Naive thymus-derived CD8-positive, alpha-beta T cell (primary cell): ENCODE data around the gene PCDHB10. TPM values are rescaled to one million over a fixed set of nuclear protein-coding genes. Genes with fewer than 3 reads are reported as not detected.
"Not testable (repeated sequence)": the region's sequence is repeated elsewhere in the genome, so short reads cannot be mapped to it uniquely, and the experiment has no call there.

ENCODE experiments used
- ATAC-seq, 2 donors: fragments of 150-1000 bp; cut with Tn5 transposase in 1 of 2; sonication (Bioruptor Pico), chemical (Tn5 transposase) in 1 of 2; 1 replicate in 1 of 2; 2 replicates in 1 of 2; pipeline ENCODE4 v1.10.0; 2021; ENCODE audit warnings: mild to moderate bottlenecking in 2 of 2, moderate library complexity in 2 of 2
- POLR2A ChIA-PET: fragments of 350-600 bp; sonication (Branson Sonifier 250); formaldehyde crosslinking; loops from one replicate; lab custom pipeline; 2021; ENCODE audit warnings: antibody characterized with exemption; lab: Charles Lee
- DNase-seq, 10 donors: peaks; one replicate each; pipeline versions ENCODE4 v3.0.0 to v3.0.0-alpha.2; 2020 to 2022
- H3K27ac Mint-ChIP-seq, 10 donors: one replicate each; pipeline ENCODE4 v1.8.0; 2020 to 2022; ENCODE audit warnings: mild to moderate bottlenecking in 10 of 10, mixed read lengths in 10 of 10, moderate library complexity in 4 of 10, inconsistent platforms in 1 of 10
- H3K27me3 Mint-ChIP-seq, 5 donors: one replicate each; pipeline ENCODE4 v1.8.0; 2021 to 2022; ENCODE audit warnings: mixed read lengths in 5 of 5
- H3K36me3 Mint-ChIP-seq, 3 donors: one replicate each; pipeline ENCODE4 v1.8.0; 2020 to 2022; ENCODE audit warnings: mixed read lengths in 3 of 3, mild to moderate bottlenecking in 2 of 3, inconsistent platforms in 1 of 3
- H3K4me1 Mint-ChIP-seq, 4 donors: one replicate each; pipeline ENCODE4 v1.8.0; 2021 to 2022; ENCODE audit warnings: mixed read lengths in 4 of 4
- H3K4me3 Mint-ChIP-seq, 10 donors: one replicate each; pipeline ENCODE4 v1.8.0; 2020 to 2022; ENCODE audit warnings: mild to moderate bottlenecking in 10 of 10, mixed read lengths in 10 of 10, moderate library complexity in 6 of 10, inconsistent platforms in 1 of 10
- H3K9me3 Mint-ChIP-seq, 9 donors: one replicate each; pipeline ENCODE4 v1.8.0; 2020 to 2022; ENCODE audit warnings: mixed read lengths in 9 of 9, mild to moderate bottlenecking in 3 of 9, inconsistent platforms in 1 of 9, moderate library complexity in 1 of 9
- polyA plus RNA-seq, 3 donors: library from polyadenylated mRNA; unstranded; fragments of 300-500 nt; fragmentation: Illumina TruSeq; gene quantifications; one replicate each; pipeline ENCODE4 v1.2.3, GENCODE V29; 2021
- total RNA-seq, 8 experiments: library from RNA in 2 of 8; stranded (reverse) in 2 of 8; gene quantifications; one replicate each; pipeline ENCODE4 v1.2.3 and lab custom pipeline; 2021 to 2026

The PCDHB10 gene
- total and polyA plus RNA-seq, 5 experiments from 2014 or later, result not detected

DNA sequence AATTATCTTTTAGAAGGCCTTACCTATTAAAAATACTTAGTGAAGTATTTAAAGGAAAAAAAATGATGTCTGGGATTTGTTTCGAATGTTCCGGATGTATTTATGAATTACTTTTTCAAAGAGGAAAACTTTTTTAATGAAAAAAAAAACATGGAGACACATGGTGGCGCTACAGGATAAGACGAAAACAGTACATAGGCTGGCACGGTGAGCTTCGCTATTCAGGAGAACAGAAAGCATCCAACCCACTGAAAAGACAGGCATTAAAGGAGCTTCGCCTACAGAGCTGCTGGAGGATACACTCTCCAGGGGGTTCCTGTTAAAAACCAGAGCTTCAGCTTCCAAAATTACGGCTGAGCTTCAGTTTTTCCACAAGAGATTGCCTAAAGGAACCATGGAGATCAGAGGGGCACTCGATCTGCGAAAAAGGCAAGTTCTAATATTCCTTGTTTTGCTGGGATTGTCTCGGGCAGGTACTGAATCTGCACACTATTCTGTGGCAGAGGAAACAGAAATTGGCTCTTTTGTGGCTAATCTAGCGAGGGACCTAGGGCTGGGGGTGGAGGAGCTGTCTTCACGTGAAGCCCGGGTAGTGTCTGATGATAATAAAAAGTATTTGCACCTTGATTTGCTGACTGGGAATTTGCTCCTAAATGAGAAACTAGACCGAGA, 31.1 kb downstream of the PCDHB10 start, which contains the start of gene PCDHB14:
Gene PCDHB14, plus strand, starts transcription at position 232 of the 672 bp plus-strand sequence. Its CDS starts 163 bp downstream, at position 395.
- POLR2A ChIA-PET, result no interaction called here
- Mint-ChIP-seq H3K4me1 (peaks cover 0 to 2% (median 0%) of the 10 kb centered on the region in 4 donors), H3K4me3 (peak within 1 kb of the TSS in 6 of 10 donors; percentile 13 to 55 (median 20)), H3K36me3 (peaks cover 6 to 45% (median 14%) of the 10 kb centered on the region in 3 donors), H3K27ac (no peak within 1 kb of the TSS), H3K27me3 (peaks cover 33 to 63% (median 60%) of the 10 kb centered on the region in 5 donors), H3K9me3 (peaks cover 7 to 78% (median 34%) of the 10 kb centered on the region in 9 donors)
- peak in 1 of 10 donors; percentile 2 for DNase-seq
- no peak for ATAC-seq

GRCh38 chr5:141224844-141225243, 32.7 kb downstream of the PCDHB10 start:
- ATAC-seq, H3K4me3 Mint-ChIP-seq, POLR2A ChIA-PET, H3K27ac Mint-ChIP-seq, H3K4me1 Mint-ChIP-seq, DNase-seq: not testable (repeated sequence)
- Mint-ChIP-seq H3K9me3 (peaks cover 11 to 68% (median 27%) of the 10 kb centered on the region in 9 donors), H3K27me3 (peaks cover 27 to 56% (median 53%) of the 10 kb centered on the region in 5 donors), H3K36me3 (peaks cover 3 to 36% (median 8%) of the 10 kb centered on the region in 3 donors)

DNA sequence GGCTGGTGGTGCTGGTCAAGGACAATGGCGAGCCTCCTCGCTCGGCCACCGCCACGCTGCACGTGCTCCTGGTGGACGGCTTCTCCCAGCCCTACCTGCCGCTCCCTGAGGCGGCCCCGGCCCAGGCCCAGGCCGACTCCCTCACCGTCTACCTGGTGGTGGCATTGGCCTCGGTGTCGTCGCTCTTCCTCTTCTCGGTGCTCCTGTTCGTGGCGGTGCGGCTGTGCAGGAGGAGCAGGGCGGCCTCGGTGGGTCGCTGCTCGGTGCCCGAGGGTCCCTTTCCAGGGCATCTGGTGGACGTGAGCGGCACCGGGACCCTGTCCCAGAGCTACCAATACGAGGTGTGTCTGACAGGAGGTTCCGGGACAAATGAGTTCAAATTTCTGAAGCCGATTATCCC, 33.3 kb downstream of the PCDHB10 start:
- ATAC-seq, DNase-seq, H3K4me3 Mint-ChIP-seq, H3K27ac Mint-ChIP-seq, POLR2A ChIA-PET, H3K4me1 Mint-ChIP-seq: not testable (repeated sequence)
- Mint-ChIP-seq H3K36me3 (peaks cover 3 to 31% (median 8%) of the 10 kb centered on the region in 3 donors), H3K9me3 (peaks cover 8 to 66% (median 24%) of the 10 kb centered on the region in 9 donors), H3K27me3 (peaks cover 24 to 50% (median 48%) of the 10 kb centered on the region in 5 donors)

DNA sequence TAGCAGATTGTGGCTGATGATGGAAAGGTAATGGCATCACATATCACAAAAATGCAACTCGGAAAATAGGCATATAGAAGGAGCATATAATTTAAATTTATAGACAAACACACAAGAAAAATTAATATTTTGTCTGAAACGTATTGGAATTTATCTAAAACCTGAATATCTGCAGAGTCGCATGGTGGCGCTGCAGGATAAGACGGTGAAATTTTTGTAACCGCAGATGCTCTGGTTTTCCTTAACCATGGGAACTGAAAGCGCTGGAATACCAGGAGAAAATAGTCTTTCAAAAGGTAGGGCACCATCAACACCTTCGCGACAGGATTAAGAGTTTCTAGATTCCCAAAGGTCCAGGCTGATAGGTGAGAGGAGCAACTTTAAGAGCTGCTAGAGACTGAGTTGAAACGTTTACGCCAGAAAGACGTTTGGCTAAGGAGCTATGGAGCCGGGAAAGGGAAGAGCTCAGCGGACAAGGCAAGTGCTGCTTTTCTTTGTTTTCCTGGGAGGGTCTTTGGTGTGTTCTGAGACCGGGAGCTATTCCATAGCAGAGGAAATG, 42.0 kb downstream of the PCDHB10 start:
- no peak overlapping the region for H3K27ac Mint-ChIP-seq
- DNase-seq (no peak), ATAC-seq (no peak)
- peaks cover 14 to 49% (median 24%) of the 10 kb centered on the region in 3 donors for H3K36me3 Mint-ChIP-seq
- H3K9me3 Mint-ChIP-seq, result peaks cover 15 to 84% (median 43%) of the 10 kb centered on the region in 9 donors
- H3K4me1 Mint-ChIP-seq, result no peaks in the 10 kb centered on the region
- POLR2A ChIA-PET, result no interaction called here
- peaks cover 20 to 56% (median 34%) of the 10 kb centered on the region in 5 donors for H3K27me3 Mint-ChIP-seq
- no peak overlapping the region for H3K4me3 Mint-ChIP-seq

- H3K27me3 Mint-ChIP-seq, result peaks cover 31 to 73% (median 49%) of the 10 kb centered on the region in 5 donors
- H3K4me3 Mint-ChIP-seq, H3K4me1 Mint-ChIP-seq, DNase-seq, H3K27ac Mint-ChIP-seq, ATAC-seq, POLR2A ChIA-PET: not testable (repeated sequence)
- H3K36me3 Mint-ChIP-seq, result peaks cover 19 to 66% (median 38%) of the 10 kb centered on the region in 3 donors
- peaks cover 20 to 91% (median 51%) of the 10 kb centered on the region in 9 donors for H3K9me3 Mint-ChIP-seq
Measured at GRCh38 chr5:141235922-141236321, 43.8 kb downstream of the PCDHB10 start.

GRCh38 chr5:141236516-141237313, 44.6 kb downstream of the PCDHB10 start:
- Mint-ChIP-seq H3K4me1 (no peaks in the 10 kb centered on the region), H3K27ac (no peak overlapping the region), H3K36me3 (peaks cover 20 to 61% (median 41%) of the 10 kb centered on the region in 3 donors), H3K27me3 (peaks cover 32 to 79% (median 53%) of the 10 kb centered on the region in 5 donors), H3K4me3 (peak overlapping the region in 1 of 10 donors; percentile 43), H3K9me3 (peaks cover 16 to 87% (median 48%) of the 10 kb centered on the region in 9 donors)
- POLR2A ChIA-PET, result no interaction called here
- DNase-seq, result no peak
- ATAC-seq, result no peak

DNA sequence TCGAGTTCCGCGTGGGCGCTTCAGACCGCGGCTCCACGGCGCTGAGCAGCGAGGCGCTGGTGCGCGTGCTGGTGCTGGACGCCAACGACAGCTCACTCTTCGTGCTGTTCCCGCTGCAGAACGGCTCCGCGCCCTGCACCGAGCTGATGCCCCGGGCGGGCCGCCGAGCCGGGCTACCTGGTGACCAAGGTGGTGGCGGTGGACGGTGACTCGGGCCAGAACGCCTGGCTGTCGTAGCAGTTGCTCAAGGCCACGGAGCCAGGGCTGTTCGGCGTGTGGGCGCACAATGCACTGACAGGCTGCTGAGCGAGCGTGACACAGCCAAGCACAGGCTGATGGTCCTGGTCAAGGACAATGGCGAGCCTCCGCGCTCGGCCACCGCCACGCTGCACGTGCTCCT, 49.3 kb downstream of the PCDHB10 start:
- H3K9me3 Mint-ChIP-seq, result peaks cover 16 to 91% (median 68%) of the 10 kb centered on the region in 9 donors
- ATAC-seq (no peak), DNase-seq (no peak)
- peaks cover 33 to 73% (median 66%) of the 10 kb centered on the region in 3 donors for H3K36me3 Mint-ChIP-seq
- no peak overlapping the region for H3K4me3 Mint-ChIP-seq
- H3K4me1 Mint-ChIP-seq, result no peaks in the 10 kb centered on the region
- H3K27me3 Mint-ChIP-seq, result peaks cover 37 to 79% (median 62%) of the 10 kb centered on the region in 5 donors
- POLR2A ChIA-PET, result no interaction called here
- H3K27ac Mint-ChIP-seq, result no peak overlapping the region

Other genes with a start within 250 kb of the PCDHB10 start
Only the 30 nearest of the 37 such genes appear.
- not detected for gene PCDHB1, start 141.0 kb upstream of the PCDHB10 start, total RNA-seq
- gene PCDHB1, start 141.0 kb upstream of the PCDHB10 start, polyA plus RNA-seq, result not detected
- gene PCDHB2, start 97.7 kb upstream of the PCDHB10 start, total RNA-seq, result not detected
- gene PCDHB2, start 97.7 kb upstream of the PCDHB10 start, polyA plus RNA-seq, result under 1 TPM in 1 of 3 donors, not detected in 2; 0.25 TPM
- gene PCDHB3, start 91.9 kb upstream of the PCDHB10 start, total RNA-seq, result not detected
- gene PCDHB3, start 91.9 kb upstream of the PCDHB10 start, polyA plus RNA-seq, result not detected
- not detected for gene PCDHB4, start 70.5 kb upstream of the PCDHB10 start, total RNA-seq
- not detected for gene PCDHB4, start 70.5 kb upstream of the PCDHB10 start, polyA plus RNA-seq
- gene PCDHB5, start 57.1 kb upstream of the PCDHB10 start, total RNA-seq, result under 1 TPM in 1 of 2 experiments, not detected in 1; 0.18 TPM
- not detected for gene PCDHB5, start 57.1 kb upstream of the PCDHB10 start, polyA plus RNA-seq
- not detected for gene PCDHB6, start 42.3 kb upstream of the PCDHB10 start, total RNA-seq
- not detected for gene PCDHB6, start 42.3 kb upstream of the PCDHB10 start, polyA plus RNA-seq
- gene PCDHB7, start 19.7 kb upstream of the PCDHB10 start, total RNA-seq, result not detected
- gene PCDHB7, start 19.7 kb upstream of the PCDHB10 start, polyA plus RNA-seq, result not detected
- not detected for gene PCDHB8, start 14.6 kb upstream of the PCDHB10 start, total RNA-seq
- gene PCDHB8, start 14.6 kb upstream of the PCDHB10 start, polyA plus RNA-seq, result not detected
- not detected for gene PCDHB16, start 10.0 kb upstream of the PCDHB10 start, total RNA-seq
- not detected for gene PCDHB16, start 10.0 kb upstream of the PCDHB10 start, polyA plus RNA-seq
- not detected for gene PCDHB9, start 5.2 kb upstream of the PCDHB10 start, total RNA-seq
- gene PCDHB9, start 5.2 kb upstream of the PCDHB10 start, polyA plus RNA-seq, result not detected
- gene PCDHB11, start 7.3 kb downstream of the PCDHB10 start, total RNA-seq, result not detected
- not detected for gene PCDHB11, start 7.3 kb downstream of the PCDHB10 start, polyA plus RNA-seq
- not detected for gene PCDHB12, start 16.4 kb downstream of the PCDHB10 start, total RNA-seq
- gene PCDHB12, start 16.4 kb downstream of the PCDHB10 start, polyA plus RNA-seq, result not detected
- gene PCDHB13, start 21.6 kb downstream of the PCDHB10 start, total RNA-seq, result not detected
- not detected for gene PCDHB13, start 21.6 kb downstream of the PCDHB10 start, polyA plus RNA-seq
- gene PCDHB14, start 31.0 kb downstream of the PCDHB10 start, total RNA-seq, result not detected
- gene PCDHB14, start 31.0 kb downstream of the PCDHB10 start, polyA plus RNA-seq, result not detected
- not detected for gene PCDHB15, start 53.0 kb downstream of the PCDHB10 start, total RNA-seq
- gene PCDHB15, start 53.0 kb downstream of the PCDHB10 start, polyA plus RNA-seq, result not detected
- 1 to 10 TPM; 2.1 to 2.5 TPM for gene SLC25A2, start 111.7 kb downstream of the PCDHB10 start, total RNA-seq
- not detected for gene SLC25A2, start 111.7 kb downstream of the PCDHB10 start, polyA plus RNA-seq
- gene TAF7, start 128.4 kb downstream of the PCDHB10 start, total RNA-seq, result 100 to 1,000 TPM; 139 to 141 TPM
- 100 to 1,000 TPM; 206 to 230 (median 230) TPM for gene TAF7, start 128.4 kb downstream of the PCDHB10 start, polyA plus RNA-seq
- gene PCDHGA1, start 138.2 kb downstream of the PCDHB10 start, total RNA-seq, result under 1 TPM; 0.38 to 0.52 TPM
- not detected for gene PCDHGA1, start 138.2 kb downstream of the PCDHB10 start, polyA plus RNA-seq
- gene PCDHGA2, start 146.4 kb downstream of the PCDHB10 start, total RNA-seq, result under 1 TPM; 0.16 to 0.18 TPM
- gene PCDHGA2, start 146.4 kb downstream of the PCDHB10 start, polyA plus RNA-seq, result not detected
- gene PCDHGA3, start 151.5 kb downstream of the PCDHB10 start, total RNA-seq, result not detected
- under 1 TPM in 1 of 3 donors, not detected in 2; 0.06 TPM for gene PCDHGA3, start 151.5 kb downstream of the PCDHB10 start, polyA plus RNA-seq
- gene PCDHGB1, start 157.7 kb downstream of the PCDHB10 start, total RNA-seq, result under 1 TPM in 1 of 2 experiments, not detected in 1; 0.19 TPM
- not detected for gene PCDHGB1, start 157.7 kb downstream of the PCDHB10 start, polyA plus RNA-seq
- under 1 TPM; 0.11 to 0.34 TPM for gene PCDHGA4, start 162.7 kb downstream of the PCDHB10 start, total RNA-seq
- gene PCDHGA4, start 162.7 kb downstream of the PCDHB10 start, polyA plus RNA-seq, result not detected
- gene PCDHGB2, start 167.6 kb downstream of the PCDHB10 start, total RNA-seq, result under 1 TPM; 0.47 to 0.81 TPM
- under 1 TPM in 1 of 3 donors, not detected in 2; 0.06 TPM for gene PCDHGB2, start 167.6 kb downstream of the PCDHB10 start, polyA plus RNA-seq
- under 1 TPM; 0.13 to 0.30 TPM for gene PCDHGA5, start 171.8 kb downstream of the PCDHB10 start, total RNA-seq
- not detected for gene PCDHGA5, start 171.8 kb downstream of the PCDHB10 start, polyA plus RNA-seq
- under 1 TPM; 0.55 to 0.71 TPM for gene PCDHGB3, start 177.9 kb downstream of the PCDHB10 start, total RNA-seq
- under 1 TPM in 2 of 3 donors, not detected in 1; 0.10 to 0.22 TPM for gene PCDHGB3, start 177.9 kb downstream of the PCDHB10 start, polyA plus RNA-seq
- gene PCDHGA6, start 181.5 kb downstream of the PCDHB10 start, total RNA-seq, result under 1 TPM; 0.60 to 0.68 TPM
- gene PCDHGA6, start 181.5 kb downstream of the PCDHB10 start, polyA plus RNA-seq, result under 1 TPM in 1 of 3 donors, not detected in 2; 0.05 TPM
- gene PCDHGA7, start 190.4 kb downstream of the PCDHB10 start, total RNA-seq, result under 1 TPM; 0.33 to 0.42 TPM
- not detected for gene PCDHGA7, start 190.4 kb downstream of the PCDHB10 start, polyA plus RNA-seq
- under 1 TPM; 0.13 to 0.25 TPM for gene PCDHGB4, start 195.3 kb downstream of the PCDHB10 start, total RNA-seq
- under 1 TPM in 1 of 3 donors, not detected in 2; 0.23 TPM for gene PCDHGB4, start 195.3 kb downstream of the PCDHB10 start, polyA plus RNA-seq
- gene PCDHGA8, start 200.3 kb downstream of the PCDHB10 start, total RNA-seq, result under 1 TPM; 0.16 to 0.22 TPM
- not detected for gene PCDHGA8, start 200.3 kb downstream of the PCDHB10 start, polyA plus RNA-seq
- gene PCDHGB5, start 205.6 kb downstream of the PCDHB10 start, total RNA-seq, result under 1 TPM; 0.33 to 0.47 TPM
- under 1 TPM; 0.24 to 0.42 (median 0.24) TPM for gene PCDHGB5, start 205.6 kb downstream of the PCDHB10 start, polyA plus RNA-seq